Measurements from ENCODE around the gene NOC2L. TPM values are rescaled to one million over a fixed set of nuclear protein-coding genes. Genes with fewer than 3 reads are reported as not detected.
"Not testable (repeated sequence)": the region's sequence is repeated elsewhere in the genome, so short reads cannot be mapped to it uniquely, and the experiment has no call there.

The NOC2L gene
- total RNA-seq, 1 donor from 2014 or later: 90.3 TPM

DNA sequence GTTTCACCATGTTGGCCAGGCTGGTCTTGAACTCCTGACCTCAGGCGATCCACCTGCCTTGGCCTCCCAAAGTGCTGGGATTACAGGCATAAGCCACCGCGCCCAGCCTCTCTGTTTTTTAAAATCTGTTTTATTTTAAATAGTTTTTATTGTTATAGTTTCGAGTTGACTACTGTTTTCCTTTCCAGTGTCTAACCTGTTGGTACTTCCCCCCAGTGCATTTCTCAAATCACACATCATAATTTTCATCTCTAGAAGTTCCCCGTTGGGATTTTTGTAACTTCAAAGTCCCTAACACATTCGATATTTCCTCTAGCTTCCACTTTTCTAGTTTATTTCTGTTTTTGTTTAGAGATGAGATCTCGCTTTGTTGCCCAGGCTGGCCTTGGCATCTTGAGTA, 33.3 kb upstream of the NOC2L start:
- Mint-ChIP-seq H3K9me3 (ENCODE audit: unreplicated experiment) (peaks cover 32% of the 10 kb centered on the region), H3K27me3 (ENCODE audit: unreplicated experiment) (peaks cover 9% of the 10 kb centered on the region), H3K4me3 (ENCODE audit: unreplicated experiment) (peak overlapping the region; percentile 2), H3K36me3 (ENCODE audit: unreplicated experiment) (peaks cover 36% of the 10 kb centered on the region), H3K27ac (ENCODE audit: unreplicated experiment) (no peak overlapping the region), H3K4me1 (ENCODE audit: low read depth, unreplicated experiment) (peaks cover 4% of the 10 kb centered on the region)
- TF ChIP-seq, protein P1, sequence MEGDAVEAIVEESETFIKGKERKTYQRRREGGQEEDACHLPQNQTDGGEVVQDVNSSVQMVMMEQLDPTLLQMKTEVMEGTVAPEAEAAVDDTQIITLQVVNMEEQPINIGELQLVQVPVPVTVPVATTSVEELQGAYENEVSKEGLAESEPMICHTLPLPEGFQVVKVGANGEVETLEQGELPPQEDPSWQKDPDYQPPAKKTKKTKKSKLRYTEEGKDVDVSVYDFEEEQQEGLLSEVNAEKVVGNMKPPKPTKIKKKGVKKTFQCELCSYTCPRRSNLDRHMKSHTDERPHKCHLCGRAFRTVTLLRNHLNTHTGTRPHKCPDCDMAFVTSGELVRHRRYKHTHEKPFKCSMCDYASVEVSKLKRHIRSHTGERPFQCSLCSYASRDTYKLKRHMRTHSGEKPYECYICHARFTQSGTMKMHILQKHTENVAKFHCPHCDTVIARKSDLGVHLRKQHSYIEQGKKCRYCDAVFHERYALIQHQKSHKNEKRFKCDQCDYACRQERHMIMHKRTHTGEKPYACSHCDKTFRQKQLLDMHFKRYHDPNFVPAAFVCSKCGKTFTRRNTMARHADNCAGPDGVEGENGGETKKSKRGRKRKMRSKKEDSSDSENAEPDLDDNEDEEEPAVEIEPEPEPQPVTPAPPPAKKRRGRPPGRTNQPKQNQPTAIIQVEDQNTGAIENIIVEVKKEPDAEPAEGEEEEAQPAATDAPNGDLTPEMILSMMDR (IDR thresholded peaks at IDR 0.05; ENCODE audit: partially characterized antibody, unreplicated experiment): no peak
- DNase-seq: no peak

DNA sequence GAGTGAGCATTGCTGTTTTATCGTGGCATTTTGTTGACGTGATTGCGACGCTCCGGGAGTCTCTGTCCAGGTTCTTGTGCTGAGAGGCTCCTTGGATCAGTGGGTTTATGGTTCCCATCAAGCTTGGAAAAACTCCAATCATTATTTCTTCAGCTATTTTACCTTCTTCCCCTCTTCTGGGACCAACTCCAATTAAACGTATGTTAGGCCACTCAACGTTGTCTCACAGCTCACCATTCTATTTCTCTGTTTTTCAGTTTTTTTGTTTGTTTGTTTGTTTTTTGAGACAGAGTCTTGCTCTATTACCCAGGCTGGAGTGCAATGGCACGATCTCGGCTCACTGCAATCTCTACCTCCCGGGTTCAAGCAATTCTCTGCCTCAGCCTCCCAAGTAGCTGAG, 32.8 kb upstream of the NOC2L start:
- peaks cover 8% of the 10 kb centered on the region for H3K27me3 Mint-ChIP-seq (ENCODE audit: unreplicated experiment)
- peaks cover 3% of the 10 kb centered on the region for H3K4me1 Mint-ChIP-seq (ENCODE audit: low read depth, unreplicated experiment)
- peaks cover 30% of the 10 kb centered on the region for H3K9me3 Mint-ChIP-seq (ENCODE audit: unreplicated experiment)
- TF ChIP-seq, protein P1 (IDR thresholded peaks at IDR 0.05; ENCODE audit: partially characterized antibody, unreplicated experiment): no peak
- H3K27ac Mint-ChIP-seq (ENCODE audit: unreplicated experiment): no peak overlapping the region
- H3K36me3 Mint-ChIP-seq (ENCODE audit: unreplicated experiment): peaks cover 36% of the 10 kb centered on the region
- DNase-seq: no peak
- H3K4me3 Mint-ChIP-seq (ENCODE audit: unreplicated experiment): no peak overlapping the region

- H3K9me3 Mint-ChIP-seq (ENCODE audit: unreplicated experiment): peaks cover 30% of the 10 kb centered on the region
- H3K27ac Mint-ChIP-seq (ENCODE audit: unreplicated experiment); H3K4me3 Mint-ChIP-seq (ENCODE audit: unreplicated experiment); DNase-seq; H3K27me3 Mint-ChIP-seq (ENCODE audit: unreplicated experiment); H3K4me1 Mint-ChIP-seq (ENCODE audit: low read depth, unreplicated experiment): not testable (repeated sequence)
- peaks cover 36% of the 10 kb centered on the region for H3K36me3 Mint-ChIP-seq (ENCODE audit: unreplicated experiment)
Measured at GRCh38 chr1:991275-991674, 32.2 kb upstream of the NOC2L start.

DNA sequence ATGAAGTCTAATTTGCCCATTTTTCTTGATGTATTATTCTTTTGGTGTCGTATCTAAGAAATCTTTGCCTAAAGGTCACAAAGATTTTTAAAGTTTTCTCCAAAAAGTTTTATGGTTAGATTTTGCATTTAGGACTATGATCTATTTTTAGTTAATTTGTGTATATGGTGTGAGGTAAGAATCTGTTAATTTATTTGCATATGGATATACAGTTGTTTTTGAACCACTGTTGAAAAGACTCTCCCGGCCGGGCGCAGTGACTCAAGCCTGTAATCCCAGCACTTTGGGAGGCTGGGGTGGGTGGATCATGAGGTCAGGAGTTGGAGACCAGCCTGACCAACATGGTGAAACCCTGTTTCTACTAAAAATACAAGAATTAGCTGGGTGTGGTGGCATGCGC, 29.0 kb upstream of the NOC2L start:
- H3K36me3 Mint-ChIP-seq (ENCODE audit: unreplicated experiment): peaks cover 36% of the 10 kb centered on the region
- not testable (repeated sequence) for H3K27ac Mint-ChIP-seq (ENCODE audit: unreplicated experiment); DNase-seq; H3K4me1 Mint-ChIP-seq (ENCODE audit: low read depth, unreplicated experiment); H3K4me3 Mint-ChIP-seq (ENCODE audit: unreplicated experiment); H3K27me3 Mint-ChIP-seq (ENCODE audit: unreplicated experiment)
- H3K9me3 Mint-ChIP-seq (ENCODE audit: unreplicated experiment): peaks cover 21% of the 10 kb centered on the region

DNA sequence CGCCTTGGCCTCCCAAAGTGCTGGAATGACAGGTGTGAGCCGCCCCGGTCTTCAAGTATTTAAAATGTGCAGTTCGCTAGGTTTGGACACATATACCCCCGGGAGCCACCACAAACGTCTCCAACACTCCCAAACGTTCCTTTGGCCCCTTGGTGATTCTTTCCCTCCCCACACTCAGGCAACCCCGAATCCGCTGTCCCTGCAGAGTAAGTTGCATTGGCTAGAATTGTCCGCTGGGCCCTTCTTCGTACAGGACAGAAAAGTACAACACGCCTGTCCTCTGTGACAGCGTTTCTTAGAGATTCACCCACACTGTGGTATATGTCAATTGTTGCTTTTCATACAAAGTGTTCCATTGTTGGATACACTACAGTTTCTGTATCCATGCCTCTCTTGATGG, 26.1 kb upstream of the NOC2L start:
- Mint-ChIP-seq H3K4me3 (ENCODE audit: unreplicated experiment) (no peak overlapping the region), H3K36me3 (ENCODE audit: unreplicated experiment) (peaks cover 18% of the 10 kb centered on the region), H3K4me1 (ENCODE audit: low read depth, unreplicated experiment) (peaks cover 3% of the 10 kb centered on the region), H3K27me3 (ENCODE audit: unreplicated experiment) (peaks cover 2% of the 10 kb centered on the region), H3K9me3 (ENCODE audit: unreplicated experiment) (peaks cover 14% of the 10 kb centered on the region), H3K27ac (ENCODE audit: unreplicated experiment) (no peak overlapping the region)
- TF ChIP-seq, protein P1 (IDR thresholded peaks at IDR 0.05; ENCODE audit: partially characterized antibody, unreplicated experiment): no peak
- no peak for DNase-seq

DNA sequence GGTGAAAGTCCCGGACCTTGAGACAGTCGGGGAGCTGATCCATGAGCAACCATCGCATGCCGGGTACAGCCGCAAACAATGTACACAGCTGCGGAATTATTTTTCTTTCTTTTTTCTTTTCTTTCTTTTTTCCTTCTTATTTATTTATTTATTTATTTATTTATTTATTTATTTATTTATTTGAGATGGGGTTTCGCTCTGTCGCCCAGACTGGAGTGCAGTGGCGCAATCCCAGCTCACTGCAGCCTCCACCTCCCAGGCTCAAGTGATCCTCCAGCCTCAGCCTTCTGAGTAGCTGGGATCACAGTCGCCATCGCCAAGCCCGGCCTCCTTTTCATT, 25.4 kb upstream of the NOC2L start:
- Mint-ChIP-seq H3K9me3 (ENCODE audit: unreplicated experiment) (peaks cover 11% of the 10 kb centered on the region), H3K4me3 (ENCODE audit: unreplicated experiment) (no peak overlapping the region), H3K27ac (ENCODE audit: unreplicated experiment) (no peak overlapping the region), H3K27me3 (ENCODE audit: unreplicated experiment) (peaks cover 4% of the 10 kb centered on the region), H3K36me3 (ENCODE audit: unreplicated experiment) (peaks cover 14% of the 10 kb centered on the region), H3K4me1 (ENCODE audit: low read depth, unreplicated experiment) (peaks cover 3% of the 10 kb centered on the region)
- TF ChIP-seq, protein P1 (IDR thresholded peaks at IDR 0.05; ENCODE audit: partially characterized antibody, unreplicated experiment): peak; percentile 33
- DNase-seq: no peak
